Left renal cortex interstitium (tissue), 4 donors: ENCODE results near the gene GID4. TPM values are rescaled to one million over a fixed set of nuclear protein-coding genes. Genes with fewer than 3 reads are reported as not detected.

Experiments
- DNase-seq, 4 donors: peaks; one replicate each; pipeline ENCODE4 v3.0.0-alpha.2; 2013; ENCODE audit warnings: low read depth in 4 of 4, low spot score in 2 of 4, missing footprints in 1 of 4
- polyA plus RNA-seq, 4 donors: library from polyadenylated mRNA; unstranded; fragments of 120-200 nt; gene quantifications; one replicate each; pipeline ENCODE4 v1.2.1, GENCODE V29; 2013; ENCODE audit not compliant: insufficient read length in 4 of 4

Gene GID4
- polyA plus RNA-seq, 4 donors: 11.4 to 18.9 (median 14.6) TPM

GRCh38 chr17:18093616-18094408, 54.6 kb downstream of the GID4 start:
- DNase-seq: no peak

GRCh38 chr17:18094409-18094807, 55.2 kb downstream of the GID4 start:
- no peak for DNase-seq

GRCh38 chr17:18099516-18099915, 60.3 kb downstream of the GID4 start:
- no peak for DNase-seq

GRCh38 chr17:18100616-18101015, 61.4 kb downstream of the GID4 start:
- no peak for DNase-seq

- no peak for DNase-seq
These were observed 62.6 kb downstream of the GID4 start for GRCh38 chr17:18101828-18102227.

- DNase-seq: no peak
These were observed 63.4 kb downstream of the GID4 start for GRCh38 chr17:18102640-18103039.

- DNase-seq: no peak
These were observed 65.8 kb downstream of the GID4 start for GRCh38 chr17:18105027-18105426.

- DNase-seq: no peak
These were observed 66.4 kb downstream of the GID4 start for GRCh38 chr17:18105595-18105994.

GRCh38 chr17:18106211-18106610, 67.0 kb downstream of the GID4 start:
- no peak for DNase-seq

GRCh38 chr17:18107061-18107790, 68.0 kb downstream of the GID4 start:
- DNase-seq: no peak

- no peak for DNase-seq
These were observed 68.8 kb downstream of the GID4 start for GRCh38 chr17:18107971-18108370.

GRCh38 chr17:18108401-18109312, 69.4 kb downstream of the GID4 start, which contains the start of gene MYO15A:
Gene MYO15A, plus strand, starts transcription at chr17:18108756. Its CDS starts 10,045 bp downstream, at chr17:18118801.
- DNase-seq: no peak

GRCh38 chr17:18109935-18110485, 70.8 kb downstream of the GID4 start:
- no peak for DNase-seq

GRCh38 chr17:18110636-18111145, 71.5 kb downstream of the GID4 start:
- DNase-seq: no peak

GRCh38 chr17:18111330-18111971, 72.2 kb downstream of the GID4 start:
- DNase-seq: no peak

GRCh38 chr17:18115517-18115916, 76.3 kb downstream of the GID4 start:
- DNase-seq: no peak

- DNase-seq: no peak
These were observed 76.9 kb downstream of the GID4 start for GRCh38 chr17:18116078-18116477.

GRCh38 chr17:18117533-18117932, 78.3 kb downstream of the GID4 start:
- DNase-seq: no peak
